NOMO-1 treated with DMSO at 0.1 percent for 48 hours (cell line): ENCODE measurements around the gene IGF1R.

ENCODE experiments used
- DNase-seq: peaks from one replicate; lab custom pipeline; 2025; ENCODE audit not compliant: unreplicated experiment; lab: John Stamatoyannopoulos, UW

The IGF1R gene

GRCh38 chr15:98792117-98792516 is 143.8 kb downstream of the IGF1R start:
- DNase-seq, result no peak

DNA sequence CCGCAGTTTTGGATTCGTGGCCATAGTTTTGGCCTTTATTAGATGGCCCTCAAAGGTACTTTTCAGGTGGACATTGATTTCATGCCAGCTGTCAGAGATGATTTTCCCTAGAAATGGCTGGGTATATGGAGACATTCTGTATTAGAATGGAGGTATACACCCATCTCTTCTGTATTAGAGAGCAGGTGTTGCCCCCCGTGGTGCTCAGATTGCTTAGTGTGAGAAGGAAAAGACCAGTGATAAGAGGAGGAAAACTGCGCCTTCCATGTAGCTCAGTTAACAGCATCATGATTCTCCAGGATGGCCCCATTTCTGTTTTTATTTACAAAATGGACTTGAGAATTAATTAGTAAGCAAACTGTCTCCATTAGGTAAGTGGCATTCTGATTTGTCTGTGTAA is 145.9 kb downstream of the IGF1R start:
- no peak for DNase-seq

- DNase-seq, result no peak
These were observed 146.4 kb downstream of the IGF1R start for GRCh38 chr15:98794748-98795147.

DNA sequence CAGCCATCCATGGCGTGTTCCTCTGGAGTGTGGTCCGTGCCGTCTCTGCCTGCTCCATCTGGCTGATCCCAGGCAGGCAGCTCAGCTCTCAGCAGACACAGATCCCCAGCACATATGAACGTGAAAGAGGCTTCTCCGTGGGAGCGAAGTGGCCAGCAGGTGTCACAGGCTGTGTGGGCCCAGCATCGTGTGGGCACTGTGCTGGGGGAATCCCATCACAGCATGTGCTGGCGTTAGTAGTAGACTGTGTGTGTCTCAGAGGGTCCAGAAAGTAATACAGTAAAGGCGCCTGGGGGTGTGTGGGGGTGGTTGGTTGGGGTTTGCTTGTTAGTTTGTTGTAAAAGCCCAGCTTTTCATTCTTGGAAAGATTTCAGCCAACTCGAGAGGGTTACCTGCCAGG is 147.6 kb downstream of the IGF1R start:
- DNase-seq, result no peak

- no peak for DNase-seq
These were observed 148.5 kb downstream of the IGF1R start for GRCh38 chr15:98796685-98797357.

GRCh38 chr15:98798375-98798893 is 150.1 kb downstream of the IGF1R start:
- no peak for DNase-seq

DNA sequence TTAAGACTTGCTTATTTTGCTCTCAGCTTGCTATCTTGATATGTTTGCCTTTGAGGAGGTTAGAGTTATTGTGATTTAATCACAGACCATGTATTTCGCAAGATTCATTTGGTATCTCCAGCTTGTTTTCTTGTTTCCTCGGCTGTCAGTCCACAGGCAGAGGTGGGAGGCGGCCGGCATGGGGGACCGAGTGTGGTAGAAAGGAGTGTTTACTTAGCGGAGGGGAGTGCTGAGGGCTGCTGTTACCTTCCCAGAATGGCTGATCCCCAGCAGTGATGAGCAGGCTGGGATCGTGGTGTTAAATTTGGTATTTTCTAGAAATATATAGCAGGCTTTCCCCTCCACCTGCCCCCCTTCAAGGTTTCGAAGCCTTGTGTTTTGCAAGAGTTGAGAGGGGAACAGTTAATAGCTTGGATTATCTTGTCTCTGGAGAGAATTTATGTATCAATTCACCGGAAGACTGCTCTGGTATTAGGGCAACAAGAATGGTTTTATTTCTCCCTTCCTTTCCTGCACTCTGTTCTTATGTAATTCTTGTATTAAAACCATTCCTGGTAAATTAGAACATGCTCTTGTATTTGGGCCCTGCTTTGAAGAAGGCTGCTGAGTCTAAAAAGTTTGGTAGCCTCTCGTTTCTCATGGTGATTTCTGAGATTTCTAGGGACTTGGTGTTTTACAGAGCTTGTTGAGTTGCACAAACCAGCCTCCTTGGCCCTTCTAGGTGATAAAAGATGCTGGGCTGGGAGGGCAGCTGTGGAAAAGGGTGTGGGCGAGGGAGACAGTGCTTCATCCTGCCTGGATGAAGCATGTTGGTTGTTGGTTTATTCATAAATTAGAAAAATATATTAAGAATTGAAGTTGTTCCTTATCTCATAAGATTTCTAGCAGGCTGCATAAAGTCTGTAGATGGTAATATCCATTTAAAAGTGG is 151.4 kb downstream of the IGF1R start:
- DNase-seq, result peak; percentile 35

- DNase-seq, result peak; percentile 75
These were observed 152.3 kb downstream of the IGF1R start for GRCh38 chr15:98800437-98801233.

DNA sequence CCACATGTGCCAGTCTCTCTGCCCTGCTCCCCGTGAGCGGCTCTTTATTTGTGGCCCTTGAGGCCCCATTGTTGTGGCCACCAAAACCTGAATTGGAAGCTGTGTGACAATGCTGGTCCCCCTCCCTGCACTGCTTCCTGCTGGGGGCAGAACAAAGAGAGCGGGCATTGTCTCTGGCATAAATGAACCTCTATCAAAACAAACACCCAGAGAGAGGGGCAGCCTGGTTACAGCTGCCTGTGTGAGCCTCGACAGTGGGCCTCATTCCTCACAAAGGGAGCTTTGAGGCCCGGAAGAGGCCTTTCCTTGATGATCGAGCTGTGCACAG is 152.9 kb downstream of the IGF1R start:
- DNase-seq, result no peak

- no peak for DNase-seq
These were observed 153.8 kb downstream of the IGF1R start for GRCh38 chr15:98802187-98802586.

DNA sequence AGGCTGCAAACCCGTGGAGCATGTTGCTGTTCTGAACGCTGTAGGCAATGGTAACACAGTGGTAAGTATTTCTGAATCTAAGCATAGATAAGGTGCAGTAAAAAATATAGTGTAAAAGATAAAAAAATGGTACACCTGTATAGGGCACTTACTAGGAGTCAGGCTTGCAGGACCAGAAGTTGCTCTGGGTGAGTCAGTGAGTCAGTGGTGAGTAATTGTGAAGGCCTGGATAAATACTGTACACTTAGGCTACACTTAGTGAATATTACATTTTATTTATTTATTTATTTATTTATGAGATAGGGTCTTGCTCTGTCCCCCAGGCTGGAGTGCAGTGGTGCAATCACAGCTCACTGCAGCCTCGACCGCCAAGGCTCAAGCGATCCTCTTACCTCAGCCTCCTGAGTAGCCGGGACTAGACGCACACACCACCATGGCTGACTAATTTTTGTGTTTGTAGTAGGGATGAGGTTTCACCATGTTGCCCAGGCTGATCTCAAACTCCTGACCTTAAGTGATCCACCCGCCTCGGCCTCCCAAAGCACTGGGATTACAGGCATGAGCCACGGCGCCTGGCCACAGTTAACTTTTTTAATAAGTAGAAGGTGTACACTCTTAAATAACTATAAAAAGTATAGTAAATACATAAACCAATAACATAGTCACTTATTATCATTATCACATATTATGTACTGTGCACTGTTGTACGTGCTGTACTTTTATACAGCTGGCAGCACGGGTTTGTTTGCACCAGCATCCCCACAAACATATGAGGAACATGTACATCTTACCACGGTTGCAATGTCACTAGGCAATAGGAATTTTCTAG is 155.1 kb downstream of the IGF1R start:
- no peak for DNase-seq

DNA sequence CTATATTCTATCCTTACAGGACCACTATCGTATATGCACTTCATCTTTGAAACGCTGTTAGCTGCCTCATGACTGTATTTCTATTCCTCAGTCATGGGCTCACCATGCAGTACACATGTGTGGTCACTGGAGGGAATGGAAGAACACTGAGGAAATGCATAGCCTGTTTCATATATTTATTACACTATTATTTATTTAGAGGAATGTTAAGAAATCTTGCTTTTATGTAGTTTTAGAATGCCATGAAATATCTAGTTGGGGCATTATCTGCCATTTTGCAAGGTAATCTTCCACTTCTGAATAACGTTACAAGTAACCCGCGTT is 155.7 kb downstream of the IGF1R start:
- DNase-seq, result no peak

DNA sequence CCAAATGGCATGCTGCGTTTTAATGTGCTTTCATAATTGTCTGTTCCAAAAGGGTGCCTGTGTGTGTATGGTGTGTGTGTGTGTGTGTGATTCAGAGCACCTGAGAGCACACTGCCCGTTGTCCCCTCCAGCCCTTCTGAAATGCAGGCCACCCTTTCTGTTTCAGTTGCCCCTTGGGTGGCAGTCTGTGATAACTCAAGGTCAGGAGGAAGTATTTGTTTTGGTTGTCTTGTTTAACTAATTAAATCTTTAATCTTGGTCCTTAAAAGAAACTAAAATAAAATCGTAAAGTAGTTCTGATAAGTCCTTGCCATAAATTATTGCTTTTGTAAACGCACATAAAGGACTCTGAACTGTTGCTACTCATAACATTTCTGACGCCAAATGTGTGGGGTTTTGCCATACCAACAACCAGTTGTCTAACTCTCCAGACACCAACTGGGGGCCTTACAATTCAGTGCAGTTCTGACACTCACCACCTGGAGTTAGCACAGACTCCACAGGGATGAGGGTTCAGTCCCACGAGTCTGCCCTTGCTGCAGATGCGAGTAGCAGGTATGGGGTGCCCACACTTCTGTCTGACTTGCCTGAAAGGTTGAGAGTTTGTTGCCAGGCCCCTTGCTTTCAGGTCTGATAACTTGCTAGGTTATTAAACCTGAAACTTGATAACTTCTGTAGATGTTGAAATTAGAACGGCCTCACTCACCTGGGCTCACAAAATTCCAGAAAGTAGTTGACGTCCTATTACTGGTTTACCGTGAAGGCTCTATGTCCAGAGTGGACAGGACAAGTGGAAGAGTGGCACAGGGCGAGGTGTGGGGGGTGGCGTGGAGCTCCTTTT is 157.3 kb downstream of the IGF1R start:
- no peak for DNase-seq

DNA sequence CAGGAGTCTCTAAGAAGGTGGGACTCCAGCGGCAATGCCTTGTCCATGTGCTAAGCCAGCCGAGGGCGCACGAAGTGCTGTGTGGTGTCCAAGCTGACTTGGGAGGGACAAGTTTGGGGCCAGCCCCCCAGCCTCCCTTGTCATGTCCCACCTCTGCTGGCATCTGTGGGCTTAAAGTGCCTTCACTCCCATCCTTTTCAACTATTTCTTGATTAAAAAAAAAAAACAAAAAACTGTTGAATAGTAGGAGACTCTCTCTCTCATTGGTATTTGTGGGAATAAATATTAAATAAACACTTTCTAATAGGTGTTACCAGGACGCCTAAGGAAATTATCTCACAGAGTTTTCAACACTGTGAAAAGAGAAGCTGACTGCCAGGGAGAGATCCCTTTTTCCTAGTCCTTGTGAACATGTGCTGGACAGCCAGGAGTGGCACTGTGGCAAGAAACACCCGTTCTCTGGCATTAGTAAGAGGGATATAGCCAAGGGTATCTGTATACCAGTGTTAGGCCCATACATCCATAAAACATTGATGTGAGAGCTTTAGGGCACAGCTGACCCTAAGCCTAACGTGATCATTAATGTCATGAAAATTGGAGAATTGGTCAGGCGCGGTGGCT is 158.0 kb downstream of the IGF1R start:
- DNase-seq, result no peak

GRCh38 chr15:98807262-98807661 is 158.9 kb downstream of the IGF1R start:
- DNase-seq, result peak; percentile 47

DNA sequence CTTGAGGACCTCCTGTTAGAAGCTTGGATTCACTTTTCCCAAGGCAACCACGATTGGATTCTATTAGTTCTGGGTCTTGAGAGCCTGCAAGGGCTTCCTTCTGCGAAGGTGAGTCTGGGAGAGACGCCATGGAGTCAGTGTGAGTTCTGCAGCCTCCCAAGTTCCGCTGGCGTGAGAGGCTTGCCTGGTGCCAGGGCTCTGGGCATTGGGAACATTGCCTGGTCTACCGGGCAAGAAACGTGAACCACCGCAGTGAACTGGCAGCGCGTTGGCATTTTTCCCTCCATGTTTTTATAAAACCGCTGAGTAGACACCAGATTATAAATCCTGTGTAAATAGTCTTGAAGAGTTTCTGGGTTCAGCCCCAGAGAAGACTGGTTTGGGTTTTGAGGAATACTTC is 160.9 kb downstream of the IGF1R start:
- DNase-seq, result no peak

GRCh38 chr15:98812716-98813446 is 164.5 kb downstream of the IGF1R start:
- no peak for DNase-seq

- DNase-seq, result no peak
These were observed 165.6 kb downstream of the IGF1R start for GRCh38 chr15:98813951-98814350.

- DNase-seq, result no peak
These were observed 166.9 kb downstream of the IGF1R start for GRCh38 chr15:98815207-98815606.
